Activated T-cell treated with anti-CD3 and anti-CD28 coated beads, Interleukin-2, amount 50 U/mL, for 24 hours (primary cell): ENCODE results near the gene PIP5K1B.
A peak's percentile ranks its signal among the peaks of the same experiment; 100 is the strongest.

Experiments used
- DNase-seq: peaks from one replicate; pipeline ENCODE4 v3.0.0-alpha.2; 2020
- H3K27ac Mint-ChIP-seq: 2 replicates; pipeline ENCODE4 v1.8.0; 2020; ENCODE audit warnings: mild to moderate bottlenecking, mixed read lengths
- H3K27me3 Mint-ChIP-seq: 2 replicates; pipeline ENCODE4 v1.8.0; 2020; ENCODE audit warnings: mixed read lengths
- H3K36me3 Mint-ChIP-seq: 2 replicates; pipeline ENCODE4 v1.8.0; 2020; ENCODE audit warnings: low read depth, mixed read lengths
- H3K4me1 Mint-ChIP-seq: 2 replicates; pipeline ENCODE4 v1.8.0; 2020; ENCODE audit warnings: low read depth, mixed read lengths
- H3K4me3 Mint-ChIP-seq: 2 replicates; pipeline ENCODE4 v1.8.0; 2020; ENCODE audit warnings: mild to moderate bottlenecking, moderate library complexity, mixed read lengths
- H3K9me3 Mint-ChIP-seq: 2 replicates; pipeline ENCODE4 v1.8.0; 2020; ENCODE audit warnings: mixed read lengths

The PIP5K1B gene

GRCh38 chr9:68919661-68920060 is 214.6 kb downstream of the PIP5K1B start:
- Mint-ChIP-seq H3K27me3 (no peaks in the 10 kb centered on the region), H3K4me3 (no peak overlapping the region), H3K27ac (peak overlapping the region; percentile 18), H3K36me3 (no peaks in the 10 kb centered on the region), H3K9me3 (no peaks in the 10 kb centered on the region), H3K4me1 (peaks cover 20% of the 10 kb centered on the region)
- no peak for DNase-seq

- no peak overlapping the region for H3K27ac Mint-ChIP-seq
- DNase-seq, result no peak
- no peak overlapping the region for H3K4me3 Mint-ChIP-seq
- no peaks in the 10 kb centered on the region for H3K27me3 Mint-ChIP-seq
- no peaks in the 10 kb centered on the region for H3K9me3 Mint-ChIP-seq
- no peaks in the 10 kb centered on the region for H3K36me3 Mint-ChIP-seq
- H3K4me1 Mint-ChIP-seq, result peaks cover 18% of the 10 kb centered on the region
These were observed 215.9 kb downstream of the PIP5K1B start for GRCh38 chr9:68920921-68921320.

DNA sequence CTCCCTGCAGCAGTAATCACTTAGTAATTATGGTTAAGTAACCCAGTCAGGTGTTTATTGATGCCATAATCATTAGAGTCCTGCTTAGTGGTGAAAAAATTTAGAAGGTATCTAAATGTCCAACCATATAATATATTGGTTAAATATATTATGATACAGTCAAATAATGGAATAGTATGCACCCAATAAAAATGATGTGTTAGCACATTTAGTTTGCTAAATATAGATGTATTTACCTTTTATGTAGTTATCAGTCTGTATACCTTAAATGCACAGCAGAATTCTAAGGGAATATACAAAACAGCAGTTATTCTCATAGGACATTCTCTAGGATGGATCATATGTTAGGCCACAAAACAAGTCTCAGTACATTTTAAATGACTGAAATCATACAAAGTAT is 218.4 kb downstream of the PIP5K1B start:
- no peak for DNase-seq
- no peaks in the 10 kb centered on the region for H3K9me3 Mint-ChIP-seq
- H3K27me3 Mint-ChIP-seq, result peaks cover 3% of the 10 kb centered on the region
- H3K27ac Mint-ChIP-seq, result no peak overlapping the region
- H3K4me1 Mint-ChIP-seq, result peaks cover 13% of the 10 kb centered on the region
- no peaks in the 10 kb centered on the region for H3K36me3 Mint-ChIP-seq
- H3K4me3 Mint-ChIP-seq, result no peak overlapping the region

DNA sequence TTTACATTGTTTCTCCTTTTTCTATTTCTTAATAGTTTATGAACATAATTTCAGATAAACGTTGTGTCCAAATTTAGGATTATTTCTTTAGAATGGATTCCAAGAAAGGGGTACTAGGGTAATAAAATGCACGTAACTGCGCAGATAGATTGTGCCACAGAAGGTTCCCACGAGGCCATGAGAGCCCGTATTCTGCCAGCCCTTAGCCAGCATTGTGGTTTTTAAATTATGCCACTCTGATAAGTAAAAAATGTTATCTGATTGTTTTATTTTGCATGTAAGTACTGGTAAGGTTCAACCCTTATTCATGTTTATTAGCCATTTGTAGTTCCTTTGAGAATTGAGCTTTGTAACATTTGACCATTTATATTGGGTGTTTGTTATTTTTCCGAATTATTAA is 220.1 kb downstream of the PIP5K1B start:
- Mint-ChIP-seq H3K4me3 (no peak overlapping the region), H3K36me3 (no peaks in the 10 kb centered on the region), H3K9me3 (no peaks in the 10 kb centered on the region), H3K27ac (no peak overlapping the region), H3K4me1 (peaks cover 4% of the 10 kb centered on the region), H3K27me3 (peaks cover 12% of the 10 kb centered on the region)
- no peak for DNase-seq

DNA sequence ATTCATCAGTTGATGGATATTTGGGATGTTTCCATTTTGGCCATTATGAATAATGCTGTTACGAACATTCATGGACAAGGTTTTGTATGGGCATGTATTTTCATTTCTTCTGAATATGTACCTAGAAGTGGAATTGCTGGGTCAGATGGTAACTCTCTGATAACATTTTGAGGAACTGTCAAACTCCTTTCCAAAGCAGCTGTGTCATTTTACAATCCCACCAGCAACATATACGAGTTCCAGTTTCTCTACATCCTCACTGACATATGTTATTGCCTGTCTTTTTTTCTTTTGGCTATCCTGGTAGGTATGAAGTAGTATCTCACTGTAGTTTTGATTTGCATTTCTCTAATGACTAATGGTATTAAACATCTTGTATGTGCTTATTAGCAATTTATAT is 222.1 kb downstream of the PIP5K1B start:
- peaks cover 22% of the 10 kb centered on the region for H3K27me3 Mint-ChIP-seq
- no peaks in the 10 kb centered on the region for H3K36me3 Mint-ChIP-seq
- H3K27ac Mint-ChIP-seq, result no peak overlapping the region
- no peak overlapping the region for H3K4me3 Mint-ChIP-seq
- H3K9me3 Mint-ChIP-seq, result no peaks in the 10 kb centered on the region
- peaks cover 11% of the 10 kb centered on the region for H3K4me1 Mint-ChIP-seq
- no peak for DNase-seq

DNA sequence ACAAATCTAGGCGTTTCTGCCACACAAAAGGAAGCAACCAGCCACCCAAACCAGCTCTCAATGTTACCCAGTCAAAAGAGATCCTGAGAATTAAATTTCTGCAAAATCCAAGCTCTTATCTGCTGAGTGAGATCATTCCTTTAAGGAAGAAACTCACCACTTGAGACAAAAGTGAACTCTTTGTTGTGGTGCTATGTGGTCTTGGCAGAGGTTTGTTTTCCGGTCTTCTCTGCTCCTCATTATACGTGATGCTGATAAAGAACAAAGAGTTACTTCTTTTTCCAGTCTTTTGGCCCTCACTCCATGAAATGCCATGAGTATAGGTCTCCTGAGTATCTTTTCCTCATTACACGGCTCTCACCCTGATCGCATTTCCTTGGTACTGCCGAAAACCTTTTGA is 226.8 kb downstream of the PIP5K1B start:
- peaks cover 17% of the 10 kb centered on the region for H3K4me1 Mint-ChIP-seq
- no peaks in the 10 kb centered on the region for H3K9me3 Mint-ChIP-seq
- peaks cover 30% of the 10 kb centered on the region for H3K27me3 Mint-ChIP-seq
- no peak overlapping the region for H3K27ac Mint-ChIP-seq
- no peak for DNase-seq
- H3K36me3 Mint-ChIP-seq, result no peaks in the 10 kb centered on the region
- no peak overlapping the region for H3K4me3 Mint-ChIP-seq

- no peak overlapping the region for H3K27ac Mint-ChIP-seq
- no peak for DNase-seq
- no peaks in the 10 kb centered on the region for H3K36me3 Mint-ChIP-seq
- no peak overlapping the region for H3K4me3 Mint-ChIP-seq
- peaks cover 17% of the 10 kb centered on the region for H3K4me1 Mint-ChIP-seq
- H3K9me3 Mint-ChIP-seq, result no peaks in the 10 kb centered on the region
- H3K27me3 Mint-ChIP-seq, result peaks cover 26% of the 10 kb centered on the region
These were observed 227.4 kb downstream of the PIP5K1B start for GRCh38 chr9:68932458-68932857.

GRCh38 chr9:68933434-68934328 is 228.6 kb downstream of the PIP5K1B start:
- H3K9me3 Mint-ChIP-seq, result no peaks in the 10 kb centered on the region
- no peak overlapping the region for H3K4me3 Mint-ChIP-seq
- H3K27ac Mint-ChIP-seq, result no peak overlapping the region
- no peak for DNase-seq
- H3K4me1 Mint-ChIP-seq, result peaks cover 17% of the 10 kb centered on the region
- peaks cover 34% of the 10 kb centered on the region for H3K27me3 Mint-ChIP-seq
- H3K36me3 Mint-ChIP-seq, result no peaks in the 10 kb centered on the region

DNA sequence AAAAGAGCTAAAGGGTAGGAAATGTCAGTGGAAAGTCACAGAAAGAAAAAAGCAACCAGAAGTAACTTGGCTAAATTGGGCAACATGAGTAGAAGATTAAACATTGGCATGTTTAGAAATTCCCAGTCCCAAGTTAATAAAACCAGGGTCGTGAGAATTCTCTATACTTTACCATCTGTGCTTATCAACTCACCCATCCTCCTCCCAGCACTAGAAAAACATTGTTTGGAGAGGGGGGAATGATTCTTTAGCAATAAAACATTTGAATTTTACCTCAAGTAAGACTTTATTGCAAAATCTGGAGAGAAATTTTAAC is 229.2 kb downstream of the PIP5K1B start:
- DNase-seq, result no peak
- Mint-ChIP-seq H3K27ac (no peak overlapping the region), H3K9me3 (no peaks in the 10 kb centered on the region), H3K4me1 (peaks cover 17% of the 10 kb centered on the region), H3K4me3 (no peak overlapping the region), H3K27me3 (peaks cover 36% of the 10 kb centered on the region), H3K36me3 (no peaks in the 10 kb centered on the region)

DNA sequence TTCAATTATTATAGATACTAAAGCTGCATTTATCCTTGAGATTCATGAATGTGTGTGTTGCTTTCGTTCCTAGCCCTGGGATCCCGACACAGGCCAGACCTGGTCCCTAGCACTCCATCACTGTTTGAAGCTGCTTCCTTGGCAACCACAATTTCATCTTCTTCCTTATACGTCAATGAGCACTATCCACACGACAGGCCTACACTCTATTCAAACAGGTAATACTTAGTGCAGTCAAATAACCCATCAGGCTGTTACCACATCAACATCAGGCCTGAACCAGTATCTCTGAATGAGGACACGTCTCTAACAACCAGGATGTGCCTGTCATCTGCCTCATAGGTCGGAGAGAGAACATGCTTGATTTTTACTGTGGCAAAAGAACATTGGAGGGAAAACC is 235.5 kb downstream of the PIP5K1B start:
- peaks cover 15% of the 10 kb centered on the region for H3K27me3 Mint-ChIP-seq
- H3K36me3 Mint-ChIP-seq, result no peaks in the 10 kb centered on the region
- H3K9me3 Mint-ChIP-seq, result no peaks in the 10 kb centered on the region
- no peak overlapping the region for H3K27ac Mint-ChIP-seq
- peaks cover 5% of the 10 kb centered on the region for H3K4me1 Mint-ChIP-seq
- no peak overlapping the region for H3K4me3 Mint-ChIP-seq
- no peak for DNase-seq

DNA sequence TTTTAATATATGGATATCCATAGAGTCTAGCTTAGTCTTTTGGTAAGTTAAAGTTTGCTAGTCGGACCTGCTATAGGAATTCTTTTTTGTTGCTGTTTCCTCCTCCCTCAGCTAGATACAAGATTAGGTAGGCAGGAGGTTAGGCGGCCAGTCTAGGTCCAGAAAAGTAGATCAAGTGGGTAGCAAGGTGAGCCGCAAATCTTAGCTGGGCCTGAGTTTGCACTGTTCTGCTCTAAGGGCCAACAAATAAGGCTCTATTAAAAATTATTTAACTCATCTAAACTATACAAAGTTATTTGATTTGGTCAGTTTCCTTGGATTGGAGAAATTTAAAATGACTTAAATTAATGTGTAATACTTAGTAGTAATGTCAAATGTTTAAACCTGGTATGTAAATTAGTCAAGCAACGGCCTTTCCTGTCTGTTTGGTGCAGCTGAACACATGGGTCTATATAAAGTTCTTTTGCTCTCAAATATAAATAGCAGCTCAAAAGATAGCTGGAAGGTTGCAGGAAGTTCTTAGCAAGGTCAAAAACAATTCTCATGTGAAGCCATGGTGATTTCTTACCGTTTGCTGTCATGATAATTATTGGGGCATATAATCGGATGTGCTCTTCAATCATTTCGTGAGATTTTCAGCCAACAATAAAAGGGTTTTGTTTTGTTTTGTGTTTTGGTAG is 236.9 kb downstream of the PIP5K1B start:
- Mint-ChIP-seq H3K36me3 (no peaks in the 10 kb centered on the region), H3K27ac (no peak overlapping the region), H3K9me3 (no peaks in the 10 kb centered on the region), H3K4me3 (no peak overlapping the region), H3K4me1 (peaks cover 6% of the 10 kb centered on the region), H3K27me3 (peaks cover 11% of the 10 kb centered on the region)
- no peak for DNase-seq

GRCh38 chr9:68942790-68943189 is 237.8 kb downstream of the PIP5K1B start:
- no peak overlapping the region for H3K4me3 Mint-ChIP-seq
- DNase-seq, result no peak
- H3K9me3 Mint-ChIP-seq, result no peaks in the 10 kb centered on the region
- H3K36me3 Mint-ChIP-seq, result no peaks in the 10 kb centered on the region
- peaks cover 11% of the 10 kb centered on the region for H3K27me3 Mint-ChIP-seq
- H3K27ac Mint-ChIP-seq, result no peak overlapping the region
- peaks cover 15% of the 10 kb centered on the region for H3K4me1 Mint-ChIP-seq

DNA sequence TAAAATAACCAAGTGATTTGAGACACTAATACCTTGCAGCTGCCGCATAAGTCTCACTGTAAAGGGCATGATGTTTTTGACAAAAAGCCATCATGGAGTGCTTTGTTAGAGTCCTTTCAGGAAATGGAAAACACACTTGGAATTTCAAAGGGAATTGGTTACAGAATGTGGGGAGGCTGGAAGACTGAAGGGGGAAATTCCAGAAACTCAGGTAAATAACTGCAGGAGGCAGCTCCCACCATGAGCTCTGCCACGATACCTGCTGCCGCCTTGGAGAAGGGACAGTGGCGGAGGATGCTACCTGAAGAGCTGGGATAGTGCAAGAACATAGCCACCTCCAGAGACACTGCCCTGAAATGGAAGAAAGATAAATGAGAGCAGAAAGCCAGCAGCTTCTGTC is 242.0 kb downstream of the PIP5K1B start:
- no peaks in the 10 kb centered on the region for H3K36me3 Mint-ChIP-seq
- H3K4me1 Mint-ChIP-seq, result peaks cover 45% of the 10 kb centered on the region
- DNase-seq, result no peak
- H3K9me3 Mint-ChIP-seq, result no peaks in the 10 kb centered on the region
- no peaks in the 10 kb centered on the region for H3K27me3 Mint-ChIP-seq
- H3K27ac Mint-ChIP-seq, result no peak overlapping the region
- H3K4me3 Mint-ChIP-seq, result no peak overlapping the region

DNA sequence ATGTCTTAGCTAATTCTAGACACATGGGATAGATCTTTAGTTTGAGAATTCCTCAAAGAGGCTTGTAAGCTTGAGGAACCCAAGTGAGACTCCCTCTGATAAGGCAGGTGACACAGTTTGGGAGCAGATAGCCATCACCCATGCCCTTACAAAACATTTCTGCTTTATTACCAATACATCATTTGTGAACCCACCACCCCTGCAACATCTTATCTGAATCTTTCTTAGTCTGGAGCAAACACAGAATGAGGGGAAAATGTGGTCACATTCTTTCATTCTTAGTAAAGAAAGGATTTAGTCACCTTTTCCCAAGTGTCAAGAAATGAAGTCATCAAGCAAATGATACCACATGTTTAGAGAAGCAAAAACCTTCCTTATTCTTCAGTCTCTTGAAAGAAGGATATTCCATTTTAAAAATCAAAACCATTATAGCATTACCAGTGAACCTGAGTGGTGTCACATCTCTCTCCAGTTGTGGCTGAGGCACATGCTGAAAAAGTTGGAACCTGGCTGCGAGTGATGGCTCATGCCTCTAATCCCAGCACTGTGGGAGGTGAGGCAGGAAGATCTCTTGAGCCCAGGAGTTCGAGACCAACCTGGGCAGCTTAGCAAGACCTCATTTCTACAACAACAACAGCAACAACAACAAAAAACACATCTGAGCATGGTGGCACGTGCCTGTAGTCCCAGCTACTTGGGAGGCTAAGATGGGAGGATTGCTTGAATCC is 243.0 kb downstream of the PIP5K1B start:
- peak overlapping the region; percentile 90 for H3K27ac Mint-ChIP-seq
- peaks cover 2% of the 10 kb centered on the region for H3K27me3 Mint-ChIP-seq
- DNase-seq, result peak; percentile 44
- no peaks in the 10 kb centered on the region for H3K36me3 Mint-ChIP-seq
- no peak overlapping the region for H3K4me3 Mint-ChIP-seq
- H3K9me3 Mint-ChIP-seq, result no peaks in the 10 kb centered on the region
- H3K4me1 Mint-ChIP-seq, result peaks cover 52% of the 10 kb centered on the region
